GM10248 (cell line): Measurements from ENCODE around the gene USP2.
"Not testable (repeated sequence)": the region's sequence is repeated elsewhere in the genome, so short reads cannot be mapped to it uniquely, and the experiment has no call there.

Experiments
- CTCF ChIA-PET: fragments of 300-600 bp; sonication (Branson Sonifier 250); formaldehyde crosslinking; extraction: SDS; loops from one replicate; lab custom pipeline; 2021; ENCODE audit warnings: antibody characterized with exemption; lab: Yijun Ruan, JAX
- POLR2A ChIA-PET: fragments of 350-650 bp; sonication (Branson Sonifier 250); formaldehyde crosslinking; extraction: SDS; loops from one replicate; lab custom pipeline; 2020; ENCODE audit warnings: antibody characterized with exemption; lab: Yijun Ruan, JAX
- DNase-seq: peaks from one replicate; pipeline ENCODE4 v3.0.0; 2012; ENCODE audit errors: extremely low spot score
- CTCF ChIP-seq: IDR thresholded peaks from 2 replicates; pipeline ENCODE4 v1.5.1; 2012; ENCODE audit warnings: mild to moderate bottlenecking, low read depth; ENCODE audit errors: extremely low read depth, missing control alignments, control extremely low read depth

USP2 gene

GRCh38 chr11:119397740-119398139 lies 16.2 kb upstream of the USP2 start:
- no peak for TF ChIP-seq CTCF
- POLR2A ChIA-PET = no interaction called here
- CTCF ChIA-PET = interaction anchor here (0.8 to 2.4 kb wide), 2 partner anchors 16 to 77 kb away, joined by 4 to 6 read pairs; partner anchors contain the start of gene USP2
- DNase-seq = no peak

- DNase-seq = no peak
- TF ChIP-seq CTCF = no peak
- ChIA-PET CTCF (interaction anchor here (2.4 kb wide), 1 partner anchor 78 kb away, joined by 6 read pairs; no protein-coding TSS in a partner anchor), POLR2A (no interaction called here)
These were observed 15.3 kb upstream of the USP2 start for GRCh38 chr11:119396835-119397234.

DNA sequence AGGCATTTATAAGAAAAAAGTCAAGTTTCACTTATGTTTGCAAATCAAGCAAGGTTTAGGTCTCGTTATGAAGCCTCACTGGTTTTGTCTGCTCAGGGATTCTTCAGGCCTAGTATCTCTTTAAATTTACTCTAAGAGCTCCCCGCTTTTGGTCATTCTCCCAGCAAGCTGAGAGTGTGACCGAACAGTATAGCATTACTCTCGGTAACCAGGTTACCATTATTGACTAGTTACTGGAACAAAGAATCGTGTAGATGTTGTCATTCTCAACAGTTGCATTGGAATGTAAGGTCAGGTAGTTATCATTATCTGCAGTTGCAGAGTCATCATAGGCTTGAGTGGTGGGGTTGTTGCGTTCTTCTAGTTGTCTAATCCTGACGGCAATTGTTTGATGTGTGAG lies 9.8 kb upstream of the USP2 start:
- POLR2A ChIA-PET = no interaction called here
- DNase-seq = no peak
- no peak for TF ChIP-seq CTCF
- CTCF ChIA-PET = interaction anchor here (1.9 kb wide), 1 partner anchor 10 kb away, joined by 7 read pairs; the partner anchor contains the start of gene USP2

GRCh38 chr11:119389611-119390254 lies 8.2 kb upstream of the USP2 start:
- ChIA-PET CTCF (interaction anchor here (1.0 to 1.9 kb wide), 3 partner anchors 9 to 85 kb away, joined by 3 to 7 read pairs (median 4); partner anchors contain the start of gene USP2), POLR2A (no interaction called here)
- TF ChIP-seq CTCF = peak; percentile 14
- DNase-seq = peak; percentile 41

- ChIA-PET CTCF (no interaction called here), POLR2A (no interaction called here)
- peak; percentile 3 for DNase-seq
- no peak for TF ChIP-seq CTCF
These were observed 6.6 kb upstream of the USP2 start for GRCh38 chr11:119388103-119388502.

- CTCF ChIA-PET = interaction anchor here (1.5 to 5.9 kb wide), 5 partner anchors 10 to 90 kb away, joined by 3 to 64 read pairs (median 8); partner anchors contain the start of gene C1QTNF5
- no peak for DNase-seq
- TF ChIP-seq CTCF = no peak
- POLR2A ChIA-PET = no interaction called here
These were observed 2.8 kb upstream of the USP2 start for GRCh38 chr11:119384332-119384731.

GRCh38 chr11:119382513-119382912 lies 1.0 kb upstream of the USP2 start:
- POLR2A ChIA-PET, DNase-seq: not testable (repeated sequence)
- CTCF ChIA-PET = interaction anchor here (1.0 to 5.9 kb wide), 10 partner anchors 8 to 151 kb away, joined by 3 to 64 read pairs (median 6); no protein-coding TSS in a partner anchor
